HG03432 (cell line): Measurements from ENCODE around the gene KIAA1671.
"Not testable (repeated sequence)": the region's sequence is repeated elsewhere in the genome, so short reads cannot be mapped to it uniquely, and the experiment has no call there.

Source experiments
- ATAC-seq: cut with Tn5 transposase; IDR thresholded peaks from one replicate; pipeline ENCODE4 v1.9.1; 2021; ENCODE audit warnings: mild to moderate bottlenecking, moderate library complexity; ENCODE audit not compliant: unreplicated experiment

Gene KIAA1671

GRCh38 chr22:24951942-24952836 is at the start of gene KIAA1671:
Gene KIAA1671, plus strand, starts transcription at chr22:24952716. Its CDS starts 75,284 bp downstream, at chr22:25028000.
- peak; percentile 80 for ATAC-seq

GRCh38 chr22:24905909-24906308 is 46.6 kb upstream of the KIAA1671 start:
- ATAC-seq, result no peak

GRCh38 chr22:24907101-24907500 is 45.4 kb upstream of the KIAA1671 start:
- ATAC-seq, result not testable (repeated sequence)

- ATAC-seq, result no peak
Measured at GRCh38 chr22:24920029-24920428, 32.5 kb upstream of the KIAA1671 start.

- no peak for ATAC-seq
Measured at GRCh38 chr22:24925586-24926427, 26.7 kb upstream of the KIAA1671 start.

- ATAC-seq, result no peak
Measured at GRCh38 chr22:24926428-24926725, 26.1 kb upstream of the KIAA1671 start.

DNA sequence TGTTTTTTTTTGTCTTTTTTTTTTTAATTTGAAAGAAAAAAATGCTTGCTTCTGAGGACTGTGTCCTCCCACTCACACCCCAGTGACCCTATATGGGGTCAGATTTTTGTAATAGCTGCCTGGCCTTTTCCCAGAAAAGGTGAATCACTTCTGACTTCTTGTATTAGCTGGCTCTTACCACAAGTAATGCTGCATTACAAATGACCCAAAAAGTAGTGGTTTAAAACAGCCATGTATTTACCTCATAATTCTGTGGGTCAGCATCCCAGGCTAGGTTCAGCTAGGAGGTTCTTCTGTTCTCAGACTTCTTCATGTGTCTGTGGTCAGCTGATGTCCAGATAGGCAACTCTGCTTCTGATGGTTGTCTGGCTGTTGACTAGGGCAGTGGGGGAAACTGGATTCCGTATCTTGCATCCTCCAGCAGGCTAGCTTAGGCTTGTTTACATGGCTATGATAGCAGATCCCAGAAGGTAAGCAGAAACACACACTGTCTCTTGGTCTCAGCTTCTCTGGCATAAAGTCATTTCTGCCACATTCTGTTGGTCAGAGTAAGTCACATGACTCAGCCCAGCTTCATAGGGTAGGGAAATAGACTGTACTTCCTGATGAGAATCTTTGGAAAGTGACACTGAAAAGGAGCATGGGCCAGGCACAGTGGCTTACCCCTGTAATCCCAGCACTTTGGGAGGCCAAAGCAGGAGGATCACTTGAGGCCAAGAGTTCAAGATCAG is 25.5 kb upstream of the KIAA1671 start:
- ATAC-seq, result no peak

DNA sequence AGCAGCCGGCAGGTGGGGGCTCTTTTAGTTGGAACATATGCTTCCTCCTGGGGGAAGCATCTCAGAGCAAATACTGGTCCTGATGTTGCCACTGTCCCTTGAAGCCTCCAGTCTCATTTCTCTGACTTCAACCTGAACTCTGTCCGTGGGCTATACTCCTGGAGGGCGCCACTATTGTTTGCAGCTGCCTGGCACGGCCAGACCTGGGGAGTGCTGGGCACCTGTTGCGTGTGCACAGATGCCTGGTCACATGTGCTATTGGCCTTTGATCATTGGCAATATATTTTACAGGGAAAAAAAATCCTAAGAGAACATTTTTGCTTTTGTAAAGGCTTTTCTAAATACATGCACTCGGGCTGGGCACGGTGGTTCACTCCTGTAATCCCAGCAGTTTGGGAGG is 24.2 kb upstream of the KIAA1671 start:
- ATAC-seq, result no peak

GRCh38 chr22:24930678-24931077 is 21.8 kb upstream of the KIAA1671 start:
- ATAC-seq, result no peak

GRCh38 chr22:24935771-24936483 is 16.6 kb upstream of the KIAA1671 start:
- no peak for ATAC-seq

DNA sequence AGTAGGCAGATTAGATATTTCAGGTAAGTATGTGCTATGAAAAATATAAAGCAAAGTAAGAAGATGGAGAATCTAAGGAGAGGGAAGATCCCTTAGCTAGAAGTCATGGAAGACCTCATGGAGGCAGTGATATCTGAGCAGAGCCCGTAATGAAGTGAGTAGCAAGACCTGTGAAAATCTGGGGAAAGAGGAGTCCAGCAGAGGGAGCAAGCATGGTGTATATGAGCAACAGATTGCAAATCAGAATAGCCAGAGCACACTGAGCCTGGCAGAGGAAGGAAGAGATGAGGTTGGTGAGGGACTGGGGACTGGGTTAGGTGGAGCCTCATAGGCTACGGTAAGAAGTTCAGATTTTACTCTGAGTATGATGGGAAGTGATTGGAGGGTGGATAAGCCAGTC is 15.4 kb upstream of the KIAA1671 start:
- no peak for ATAC-seq

DNA sequence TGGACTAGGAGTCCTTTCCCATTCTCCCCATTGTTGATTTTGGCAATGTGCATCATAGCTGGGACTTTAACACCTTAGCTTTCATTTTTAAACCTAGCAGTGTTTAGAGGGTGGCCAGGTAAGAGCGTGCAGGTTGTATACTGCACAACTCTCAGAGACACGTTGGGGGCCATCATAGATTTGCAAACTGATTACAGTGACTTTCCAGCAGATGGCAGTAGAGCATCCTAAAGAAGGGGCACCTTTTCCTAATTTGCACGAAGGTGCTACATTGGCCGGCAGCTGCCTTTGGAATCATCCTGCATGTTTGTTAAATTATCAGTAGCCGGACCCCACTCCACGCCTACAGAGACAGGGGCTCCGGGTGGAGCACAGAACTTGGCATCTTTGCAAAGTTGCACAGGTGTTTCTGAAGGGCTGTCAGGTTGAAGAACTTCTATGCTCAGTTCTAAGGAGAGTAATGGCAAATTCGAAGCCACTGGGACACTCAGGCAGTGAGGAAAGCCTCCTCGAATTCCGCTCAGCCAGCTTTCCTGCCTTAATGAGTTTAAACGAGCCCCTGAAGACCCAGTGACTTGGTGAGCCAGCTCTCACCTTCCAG is 13.7 kb upstream of the KIAA1671 start:
- ATAC-seq, result no peak

GRCh38 chr22:24942301-24942700 is 10.2 kb upstream of the KIAA1671 start:
- no peak for ATAC-seq

- ATAC-seq, result no peak
Measured at GRCh38 chr22:24944217-24944937, 8.1 kb upstream of the KIAA1671 start.

DNA sequence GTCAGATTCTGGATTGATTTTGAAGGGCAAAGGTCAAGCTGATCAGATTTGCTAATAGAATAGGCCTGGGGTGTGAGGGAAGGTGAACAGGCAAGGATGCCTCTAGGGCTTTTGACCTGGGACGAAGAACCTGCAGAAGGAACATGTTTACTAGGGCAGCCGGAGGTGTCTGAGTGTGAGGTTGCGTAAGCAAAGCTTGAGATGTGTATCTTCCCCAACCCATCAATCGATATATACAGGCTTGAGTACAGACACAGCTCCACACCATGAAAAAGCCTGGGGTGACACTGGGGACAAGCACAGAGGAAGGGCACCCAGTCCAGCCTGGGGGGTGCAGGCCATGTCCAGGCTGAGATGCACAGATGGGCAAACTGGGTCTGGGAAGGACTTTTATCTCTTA is 7.1 kb upstream of the KIAA1671 start:
- no peak for ATAC-seq

DNA sequence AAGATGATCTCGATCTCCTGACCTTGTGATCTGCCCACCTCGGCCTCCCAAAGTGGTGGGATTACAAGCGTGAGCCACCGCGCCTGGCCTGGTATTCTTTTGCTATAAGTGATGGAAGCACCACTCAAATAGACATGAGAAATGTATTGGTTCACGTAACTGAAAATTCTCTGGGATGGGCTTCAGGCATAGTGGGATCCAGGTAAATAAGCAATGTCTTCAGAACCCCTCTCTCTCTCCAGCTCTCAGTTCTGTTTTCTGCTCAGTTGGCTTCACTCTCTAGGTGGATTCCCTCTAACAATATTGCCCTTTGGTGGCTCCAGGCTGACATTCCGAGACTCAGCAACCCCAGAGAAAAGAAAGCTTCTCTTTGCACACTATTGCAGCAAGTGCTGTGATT is 5.1 kb upstream of the KIAA1671 start:
- no peak for ATAC-seq

DNA sequence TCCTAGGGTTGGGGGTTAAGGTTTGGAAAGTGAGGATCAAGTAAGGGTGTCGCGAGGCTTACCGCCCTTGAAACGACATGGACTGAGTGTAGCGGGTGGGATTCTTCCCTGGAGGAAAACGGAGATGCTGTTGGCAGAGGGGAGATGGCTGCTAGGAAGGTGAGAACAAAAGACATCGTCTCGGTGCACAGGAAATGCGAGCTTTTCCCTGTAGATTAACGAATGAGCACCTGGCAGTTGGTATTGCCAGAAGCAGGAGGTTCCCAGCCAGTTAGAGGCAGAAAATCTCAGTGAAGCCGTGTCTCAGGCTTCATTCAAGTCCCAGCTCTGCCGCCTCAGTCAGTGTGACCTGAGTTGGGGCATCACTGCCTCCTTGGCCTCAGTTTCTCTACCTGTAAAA is 4.6 kb upstream of the KIAA1671 start:
- ATAC-seq, result no peak

DNA sequence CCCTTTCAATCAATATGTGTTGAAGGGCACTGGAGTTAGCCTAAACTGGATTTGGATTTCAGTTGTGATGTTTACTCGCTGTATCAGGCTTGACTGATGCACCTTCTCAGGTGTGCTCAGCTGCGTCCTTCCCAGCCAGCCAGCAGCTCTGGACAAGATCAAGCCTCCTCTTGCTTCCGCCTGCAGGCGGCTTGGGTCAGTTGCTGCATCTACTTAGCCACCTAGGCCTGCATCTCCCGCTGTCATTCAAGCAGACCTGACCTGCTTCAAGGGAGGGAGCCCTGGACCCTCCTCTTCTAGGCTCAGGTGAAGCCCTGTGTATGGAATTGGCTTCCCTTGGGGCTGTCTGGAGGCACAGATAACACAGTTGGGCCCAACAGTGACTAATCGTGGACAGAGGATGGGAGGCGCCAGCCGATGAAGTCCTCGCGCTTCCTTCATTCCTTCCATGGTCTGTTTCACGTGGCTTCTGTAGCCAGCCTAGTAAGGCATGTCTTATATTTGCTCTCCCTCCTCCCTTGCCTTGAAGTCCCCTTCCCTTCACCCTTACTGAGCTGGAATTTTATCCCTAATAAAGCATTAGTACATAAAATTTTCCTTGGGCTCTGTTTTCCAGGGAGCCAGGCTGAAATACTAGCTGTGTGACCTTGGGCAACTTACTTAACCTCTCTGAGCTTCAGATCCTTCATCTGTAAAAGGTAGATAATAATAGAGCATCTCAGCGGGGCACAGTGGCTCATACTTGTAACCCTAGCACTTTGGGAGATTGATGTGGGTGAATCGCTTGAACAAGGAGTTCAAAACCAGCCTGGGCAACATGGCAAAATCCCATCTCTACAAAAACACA is 3.9 kb upstream of the KIAA1671 start:
- ATAC-seq, result no peak
